GM19324 (cell line): ENCODE data around the gene SOX5.
A peak's percentile ranks its signal among the peaks of the same experiment; 100 is the strongest.
"Not testable (repeated sequence)": the region's sequence is repeated elsewhere in the genome, so short reads cannot be mapped to it uniquely, and the experiment has no call there.

Experiments used
- ATAC-seq: cut with Tn5 transposase; IDR thresholded peaks from one replicate; pipeline ENCODE4 v1.9.1; 2021; ENCODE audit warnings: mild to moderate bottlenecking, moderate library complexity; ENCODE audit not compliant: unreplicated experiment, low FRiP score

SOX5 gene

DNA sequence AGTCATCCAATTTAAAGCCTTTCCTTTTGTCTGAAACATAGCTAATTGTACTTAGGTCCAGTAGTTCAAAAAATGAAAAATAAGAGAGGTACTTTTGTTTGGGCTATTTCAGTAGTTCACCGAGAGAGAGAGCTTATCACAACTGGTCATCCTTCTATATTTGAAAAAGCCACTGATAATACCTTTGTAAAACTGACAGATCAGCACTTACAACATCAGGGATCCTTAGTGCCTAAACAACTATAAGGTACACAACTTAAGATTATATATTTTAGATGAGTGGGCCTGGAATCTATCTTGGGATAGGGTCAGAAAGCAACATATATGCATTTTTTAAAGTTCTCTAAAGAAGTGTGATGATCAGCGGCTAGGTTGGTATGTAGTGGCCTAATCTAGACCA lies 97.9 kb downstream of the SOX5 start:
- no peak for ATAC-seq

DNA sequence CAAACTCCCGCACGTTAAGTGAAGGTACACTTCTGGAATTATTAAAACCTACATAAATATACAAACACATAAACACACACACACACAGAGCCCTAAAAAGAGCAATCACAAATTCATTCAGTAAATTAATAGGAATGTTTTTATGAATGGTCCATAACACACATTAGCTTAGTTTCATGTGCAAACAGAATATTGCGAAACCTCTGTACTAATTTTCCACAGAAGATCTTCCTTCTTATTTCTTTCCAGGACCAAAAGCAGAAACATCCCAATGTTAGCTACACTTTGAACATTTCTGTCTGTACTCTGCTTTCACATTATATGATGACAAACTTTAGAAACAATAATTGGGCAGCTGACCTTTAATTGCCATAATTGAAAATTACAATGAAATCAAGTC lies 101.6 kb downstream of the SOX5 start:
- ATAC-seq = no peak

DNA sequence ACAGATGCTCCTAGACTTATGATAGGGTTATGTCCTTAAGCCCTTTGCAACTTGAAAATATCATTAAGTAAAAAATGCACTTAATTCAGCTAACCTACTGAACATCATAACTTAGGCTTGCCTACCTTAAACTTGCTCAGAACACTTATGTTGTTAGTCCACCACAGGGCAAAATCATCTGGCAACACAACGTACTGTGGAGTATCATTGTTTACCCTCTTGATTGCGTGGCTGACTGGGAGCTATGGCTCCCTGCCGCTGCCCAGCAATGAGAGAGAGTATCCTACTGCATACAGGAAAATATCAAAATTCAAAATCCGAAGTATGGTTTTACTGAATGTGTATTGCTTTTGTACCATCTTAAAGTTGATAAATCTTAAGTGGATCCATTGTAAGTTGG lies 105.5 kb downstream of the SOX5 start:
- ATAC-seq = no peak

DNA sequence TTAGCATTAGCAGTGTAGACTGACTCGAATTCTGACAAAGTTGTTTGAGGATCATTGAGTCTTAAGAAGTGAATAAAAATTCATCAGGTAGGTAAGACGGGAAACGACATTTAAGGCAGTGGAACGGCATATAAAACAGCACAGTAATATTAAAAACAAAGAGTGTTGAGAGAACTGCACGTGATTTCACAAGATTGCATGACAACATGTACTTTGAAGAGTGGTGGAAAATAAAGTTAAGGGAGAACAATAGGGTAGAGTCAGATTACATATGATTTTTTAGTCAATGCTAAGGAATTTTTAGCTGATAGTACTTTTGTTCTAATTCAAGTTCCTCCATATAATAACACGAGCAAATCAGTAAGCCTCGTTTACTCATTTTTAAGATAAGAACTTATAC lies 115.4 kb downstream of the SOX5 start:
- ATAC-seq = no peak

DNA sequence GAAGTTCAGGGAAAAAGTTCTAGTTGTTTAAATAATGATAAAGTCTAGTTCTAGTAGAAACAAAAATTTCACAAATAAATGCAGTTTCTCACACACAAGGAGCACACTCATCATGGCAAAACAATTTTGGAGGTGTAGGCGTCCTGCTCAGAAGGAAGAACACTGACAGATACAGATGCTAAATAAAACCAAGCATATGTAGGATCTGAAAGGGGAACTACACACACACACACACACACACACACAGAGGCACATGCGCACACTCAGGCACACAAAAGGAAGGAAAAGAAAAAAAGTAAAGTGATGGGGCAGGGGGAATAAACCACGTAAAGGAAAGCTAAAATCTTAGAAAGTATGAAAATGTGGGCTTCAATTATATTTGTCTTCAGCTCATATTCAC lies 117.7 kb downstream of the SOX5 start:
- no peak for ATAC-seq

DNA sequence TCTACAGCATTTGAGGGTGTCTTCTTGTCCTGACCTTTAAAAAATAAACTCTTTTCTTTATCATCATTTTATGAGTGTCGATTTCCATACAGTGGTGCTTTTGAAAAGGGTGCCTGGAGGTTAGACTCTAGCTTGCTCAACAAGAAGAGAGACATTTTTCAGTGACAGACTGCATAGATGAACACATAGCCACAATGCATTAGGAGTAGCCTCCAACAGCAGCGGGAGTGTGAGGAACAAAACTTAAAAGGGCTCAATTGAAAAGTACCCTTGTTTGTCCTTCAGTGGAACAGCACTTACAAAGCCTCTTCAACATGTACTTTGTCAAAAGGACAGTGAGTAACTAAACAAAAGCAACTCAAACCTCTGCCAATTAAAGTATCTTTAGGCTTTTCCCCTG lies 119.3 kb downstream of the SOX5 start:
- no peak for ATAC-seq

DNA sequence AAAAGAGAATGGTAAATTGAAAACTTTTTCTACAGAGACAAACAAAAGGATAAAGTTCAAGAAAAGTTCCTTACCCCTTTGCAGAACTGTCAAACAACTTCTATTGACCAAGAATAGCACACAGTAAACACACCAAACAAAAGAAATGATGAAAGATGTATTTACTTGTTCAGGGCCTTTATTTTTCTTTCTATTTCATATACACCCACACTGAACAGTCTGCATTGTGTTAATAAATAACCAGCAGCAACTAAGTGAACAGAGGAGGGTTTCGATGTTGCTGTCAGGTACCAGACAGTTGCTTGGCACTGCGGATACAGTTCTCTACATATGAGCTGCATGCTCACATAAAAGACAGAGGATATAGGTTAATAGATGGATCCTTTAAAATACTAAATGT lies 122.1 kb downstream of the SOX5 start:
- peak; percentile 89 for ATAC-seq

DNA sequence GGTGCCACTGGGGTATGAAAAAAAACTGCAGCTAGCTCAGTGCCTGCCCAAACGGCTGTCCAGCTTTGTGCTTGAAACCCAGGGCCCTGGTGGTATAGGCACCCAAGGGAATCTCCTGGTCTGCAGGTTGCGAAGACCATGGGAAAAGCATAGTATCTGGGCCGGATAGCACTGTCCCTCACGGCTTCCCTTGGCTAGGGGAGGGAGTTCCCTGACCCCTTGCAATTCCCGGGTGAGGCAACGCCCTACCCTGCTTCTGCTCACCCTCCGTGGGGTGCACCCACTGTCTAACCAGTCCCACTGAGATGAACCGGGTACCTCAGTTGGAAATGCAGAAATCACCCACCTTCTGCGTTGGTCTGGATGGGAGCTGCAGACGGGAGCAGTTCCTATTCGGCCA lies 124.3 kb downstream of the SOX5 start:
- ATAC-seq = not testable (repeated sequence)

DNA sequence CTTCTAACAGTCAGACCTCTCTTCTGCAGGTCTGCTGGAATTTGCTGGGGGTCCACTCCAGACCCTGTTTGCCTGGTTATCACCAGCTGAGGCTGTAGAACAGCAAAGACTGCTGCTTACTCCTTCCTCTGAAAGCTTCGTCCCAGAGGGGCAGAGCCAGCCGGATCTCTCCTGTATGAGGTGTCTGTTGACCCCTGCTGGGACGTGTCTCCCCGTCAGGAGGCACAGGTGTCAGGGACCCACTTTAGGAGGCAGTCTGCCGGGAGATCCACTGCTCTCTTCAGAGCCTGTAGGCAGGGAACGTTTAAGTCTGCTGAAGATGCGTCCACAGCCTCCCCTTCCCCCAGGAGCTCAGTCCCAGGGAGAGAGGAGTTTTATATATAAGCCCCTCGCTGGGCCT lies 125.1 kb downstream of the SOX5 start:
- ATAC-seq = no peak

DNA sequence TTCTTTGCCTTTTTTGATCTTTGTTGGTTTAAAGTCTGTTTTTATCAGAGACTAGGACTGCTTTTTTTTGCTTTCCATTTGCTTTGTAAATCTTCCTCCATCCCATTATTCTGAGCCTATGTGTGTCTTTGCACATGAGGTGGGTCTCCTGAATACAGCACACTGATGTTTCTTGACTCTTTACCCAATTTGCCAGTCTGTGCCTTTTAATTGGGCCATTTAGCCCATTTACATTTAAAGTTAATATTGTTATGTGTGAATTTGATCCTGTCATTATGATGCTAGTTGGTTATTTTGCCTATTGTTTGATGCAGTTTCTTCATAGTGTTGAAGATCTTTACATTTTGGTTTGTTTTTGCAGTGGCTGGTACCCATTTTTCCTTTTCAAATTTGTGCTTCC lies 126.6 kb downstream of the SOX5 start:
- ATAC-seq = not testable (repeated sequence)

DNA sequence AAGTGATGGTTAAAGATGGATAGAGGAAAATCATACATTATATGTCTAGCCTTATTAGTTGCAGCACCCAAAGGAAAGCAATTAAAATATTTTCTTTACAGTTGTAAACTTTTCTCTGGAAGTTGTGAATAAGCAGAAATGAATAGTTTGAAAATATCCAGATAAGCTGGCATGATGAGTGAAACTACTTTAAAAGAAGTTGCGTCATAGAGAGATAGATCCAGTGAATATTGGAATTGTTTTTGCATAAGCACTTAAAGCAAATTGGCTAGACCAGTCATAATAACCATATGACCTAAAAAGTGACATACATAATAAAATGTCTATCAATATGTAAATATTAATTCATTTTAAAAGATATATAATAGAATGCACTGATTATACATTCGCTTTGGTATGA lies 132.1 kb downstream of the SOX5 start:
- ATAC-seq = no peak

DNA sequence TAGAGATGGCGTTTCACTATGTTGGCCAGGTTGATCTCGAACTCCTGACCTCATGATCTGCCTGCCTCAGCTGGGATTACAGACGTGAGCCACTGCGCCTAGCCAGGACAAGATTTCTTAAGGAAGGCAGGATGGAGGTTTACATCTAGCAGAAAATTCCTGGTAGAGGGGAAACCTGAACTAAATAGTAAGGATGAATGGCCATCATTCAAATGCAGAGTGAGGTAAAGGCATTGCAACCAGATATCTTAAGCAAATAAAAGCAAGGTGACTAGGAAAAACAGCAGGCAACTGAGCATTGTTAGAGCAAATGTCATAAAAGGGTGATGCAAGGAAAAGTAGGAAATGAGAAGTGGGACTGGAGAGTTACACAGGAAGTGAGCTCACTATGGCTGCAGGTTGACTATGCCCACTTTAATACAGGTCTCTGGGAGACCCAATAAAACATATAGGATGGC lies 133.0 kb downstream of the SOX5 start:
- ATAC-seq = no peak

DNA sequence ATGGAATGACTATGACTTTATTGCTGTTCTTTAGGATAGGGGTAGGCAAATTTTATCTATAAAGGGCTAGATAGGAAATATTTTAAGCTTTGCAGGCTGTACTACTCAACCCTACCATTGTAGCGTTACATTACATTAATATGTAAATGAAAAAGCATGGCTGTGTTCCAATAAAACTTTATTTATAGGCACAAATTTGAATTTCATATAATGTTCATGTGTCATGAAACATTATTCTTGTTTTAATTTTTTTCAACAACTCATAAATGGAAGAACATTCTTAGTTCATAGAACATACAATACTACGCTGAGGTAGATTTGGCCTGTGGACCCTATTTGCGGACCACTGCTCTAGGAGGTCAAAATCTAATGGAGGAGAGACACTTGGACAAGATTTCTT lies 133.7 kb downstream of the SOX5 start:
- ATAC-seq = no peak

DNA sequence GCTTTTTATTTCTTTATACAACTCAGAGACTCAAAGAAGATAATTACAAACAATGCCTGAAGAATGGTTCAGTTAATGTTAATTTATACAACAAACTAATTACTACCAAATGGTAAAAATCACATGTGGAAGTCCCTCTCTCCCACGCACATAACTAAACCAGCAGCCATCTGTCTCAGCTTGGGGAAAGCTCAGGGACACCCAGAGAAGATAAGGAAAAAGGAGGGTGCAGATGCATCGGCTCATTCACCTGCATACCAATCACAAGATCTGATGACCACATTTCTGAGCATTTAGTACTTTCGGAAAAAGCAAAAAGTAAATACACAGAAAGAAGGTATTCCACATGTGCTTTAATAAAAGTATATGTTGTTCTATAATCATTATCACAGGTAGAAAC lies 136.3 kb downstream of the SOX5 start:
- ATAC-seq = no peak

DNA sequence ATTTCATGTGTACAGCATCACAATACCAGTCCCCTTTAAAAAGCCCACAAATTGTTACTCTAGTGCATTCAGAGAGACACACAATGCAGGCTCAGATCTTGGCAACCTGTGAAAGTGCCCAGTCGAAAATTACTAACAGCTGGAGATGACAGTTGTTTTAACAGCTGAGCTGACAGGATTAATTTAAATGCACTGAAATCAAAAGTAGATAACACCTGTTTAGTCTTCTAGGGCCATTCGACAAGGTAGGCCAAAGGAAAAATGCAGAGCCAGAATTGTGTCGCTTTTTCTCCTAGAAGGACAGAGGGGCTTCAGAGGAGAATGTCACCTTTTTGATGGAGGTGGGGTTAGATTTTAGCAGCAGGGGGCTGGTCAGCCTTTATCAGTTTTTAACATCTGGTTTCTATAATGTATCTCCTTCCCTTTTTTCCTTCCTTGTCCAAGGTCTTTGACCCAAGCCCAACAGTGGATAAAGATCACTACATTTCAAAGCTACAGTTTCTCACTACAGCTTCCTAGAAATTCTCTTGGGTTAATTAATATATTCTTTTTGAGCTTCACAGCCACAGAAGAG lies 139.1 kb downstream of the SOX5 start:
- ATAC-seq = no peak

DNA sequence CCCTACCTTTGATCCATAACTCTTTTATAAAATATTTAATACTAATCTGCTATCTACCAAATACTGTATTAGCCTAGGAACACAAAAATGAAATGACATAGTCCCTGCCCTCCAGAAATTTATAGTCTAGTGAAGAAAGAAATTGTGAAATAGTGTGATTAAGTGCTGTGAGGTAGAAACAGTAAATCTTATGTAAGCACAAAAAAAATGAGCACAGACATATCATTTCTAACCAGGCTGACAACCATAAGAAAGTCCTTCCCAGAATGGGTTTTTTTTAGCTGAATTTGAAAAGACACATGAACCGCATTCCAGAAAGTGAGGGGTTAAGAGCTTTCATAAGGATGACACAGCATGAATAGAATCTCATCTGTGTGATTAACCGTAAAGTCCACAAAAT lies 145.9 kb downstream of the SOX5 start:
- no peak for ATAC-seq

DNA sequence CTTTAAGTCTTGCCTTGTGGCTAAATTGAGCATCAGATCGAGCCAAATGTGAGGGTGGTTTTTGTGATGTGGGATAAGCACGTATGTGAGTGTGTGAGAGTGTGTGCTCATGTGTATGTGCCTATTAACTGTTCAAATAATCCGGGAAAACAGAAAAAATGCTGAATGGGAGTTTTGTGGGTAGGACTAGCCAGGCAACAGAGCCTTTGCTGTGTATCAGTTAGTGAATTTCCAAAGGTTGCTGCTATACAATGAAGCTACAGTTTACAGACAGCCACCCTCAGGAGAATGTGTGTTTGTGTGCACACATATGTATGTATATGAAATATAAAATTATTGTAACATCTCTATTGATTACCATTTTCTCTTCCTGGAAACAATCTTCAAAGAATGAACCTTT lies 154.0 kb downstream of the SOX5 start:
- ATAC-seq = no peak

DNA sequence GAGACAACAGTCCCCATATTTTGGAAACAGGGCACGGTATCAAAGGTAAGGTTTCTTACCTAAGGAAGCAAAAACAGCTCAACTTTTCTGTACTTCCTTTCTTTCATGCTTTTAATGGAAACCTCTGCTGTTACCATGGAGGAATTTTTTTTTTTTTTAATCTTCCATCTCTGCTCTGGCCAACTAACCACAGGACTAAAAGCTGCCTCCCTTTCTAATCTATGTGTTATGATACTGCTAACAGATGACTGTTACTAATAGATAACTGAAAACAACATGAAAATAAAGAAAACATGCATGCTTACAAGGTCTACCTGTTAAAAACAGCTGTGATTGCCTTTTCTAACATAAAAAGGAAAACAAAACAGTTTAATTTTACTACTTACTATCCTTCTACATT lies 168.4 kb downstream of the SOX5 start:
- no peak for ATAC-seq

DNA sequence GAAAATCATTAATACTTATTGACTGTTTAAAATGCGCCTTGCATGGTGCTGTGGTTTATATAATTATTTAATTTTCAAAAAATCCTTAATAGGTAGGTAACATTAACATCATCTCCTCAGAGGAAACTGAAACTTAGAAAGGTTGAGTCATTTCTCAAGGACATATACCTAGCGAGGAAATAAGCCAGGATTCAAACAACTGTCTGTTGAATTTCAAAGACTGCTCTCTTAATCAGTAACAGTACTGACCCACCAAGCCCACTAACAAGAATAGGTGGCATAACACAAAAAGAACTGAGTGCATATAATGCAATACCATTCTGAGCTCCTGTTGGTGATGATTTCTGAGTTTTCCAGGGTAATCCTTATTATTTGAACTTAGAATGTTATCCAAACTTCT lies 174.3 kb downstream of the SOX5 start:
- no peak for ATAC-seq

DNA sequence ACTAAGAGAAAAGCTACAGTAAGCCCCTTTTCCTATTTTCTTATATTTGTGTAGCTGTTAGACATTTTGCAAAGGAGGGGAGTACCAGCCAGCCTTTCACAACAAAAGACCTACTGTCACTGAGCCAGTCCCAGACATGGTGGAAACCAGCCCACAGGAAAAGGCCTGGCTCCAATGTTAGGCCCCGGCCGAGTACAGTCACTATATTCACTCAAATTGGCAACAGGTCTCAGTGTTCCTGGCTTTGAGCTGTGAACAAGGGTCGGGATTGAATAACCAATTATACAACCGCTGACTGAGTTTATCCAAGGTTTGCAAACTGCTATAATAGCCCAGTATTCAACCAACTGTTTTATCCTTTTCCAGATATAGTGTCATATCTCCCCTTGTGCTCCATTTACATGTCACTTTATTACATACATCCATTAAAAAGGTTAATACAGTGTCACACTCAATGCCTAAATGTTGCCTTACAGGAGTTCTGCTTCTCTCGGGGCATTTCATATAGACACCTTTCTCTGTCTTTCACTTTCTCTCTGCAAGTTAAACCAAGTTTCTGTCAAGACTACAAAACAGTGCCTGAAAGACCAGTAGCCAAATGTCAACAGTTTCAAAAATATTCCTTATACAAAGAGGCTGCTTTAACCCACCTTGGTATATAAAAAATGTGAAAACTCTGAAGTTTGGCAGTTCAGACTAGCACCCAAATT lies 178.1 kb downstream of the SOX5 start:
- peak; percentile 80 for ATAC-seq

DNA sequence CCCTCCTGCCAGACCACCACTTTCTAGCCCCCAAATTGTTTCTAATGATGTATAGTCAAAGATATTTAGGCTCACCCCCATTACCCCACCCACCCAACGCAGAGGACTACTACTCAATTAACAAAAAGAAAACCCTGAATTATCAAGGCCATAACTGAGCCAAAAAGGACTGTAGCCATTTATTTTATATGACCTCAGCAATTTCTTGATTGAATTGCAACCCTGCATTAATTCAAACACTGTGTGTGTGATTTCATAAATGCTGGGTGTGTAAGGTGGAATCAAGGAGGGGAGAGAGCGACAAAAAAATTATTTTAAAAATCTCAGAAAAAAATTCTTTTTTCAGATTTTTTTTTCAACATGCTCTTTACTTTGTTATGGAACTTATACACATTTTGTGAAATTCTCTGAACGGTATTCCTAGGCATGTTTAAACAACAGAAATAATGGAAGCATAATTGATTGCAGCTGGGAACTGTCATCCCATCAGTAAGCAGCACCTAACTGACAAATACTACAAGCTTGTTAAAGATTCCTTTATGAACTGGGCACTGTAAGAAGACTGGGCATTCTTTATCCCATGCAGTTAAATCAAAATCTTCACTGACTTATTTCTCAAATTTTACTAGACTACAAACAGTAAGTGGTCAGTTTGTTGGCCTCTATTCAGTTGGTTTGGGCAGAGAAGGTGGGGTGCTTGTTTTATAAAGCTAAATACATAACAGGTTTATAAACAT lies 179.1 kb downstream of the SOX5 start:
- no peak for ATAC-seq

DNA sequence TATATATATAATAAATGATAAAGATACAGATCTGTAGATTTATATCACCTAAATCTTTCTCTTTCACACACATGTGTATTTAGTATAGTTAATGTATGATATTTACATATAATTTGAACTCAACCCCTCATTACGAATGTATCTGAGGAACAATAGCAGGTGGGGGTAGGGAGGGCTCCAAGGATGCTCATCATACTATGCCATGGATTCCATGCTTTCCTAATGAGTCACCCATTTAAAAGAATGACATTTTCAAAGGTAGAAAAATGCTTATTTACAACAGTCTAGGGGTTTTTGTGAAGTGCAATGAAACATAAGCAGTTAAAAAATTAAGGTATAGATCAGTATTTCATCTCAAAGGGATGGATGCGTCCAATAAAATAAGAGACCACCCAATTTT lies 181.6 kb downstream of the SOX5 start:
- no peak for ATAC-seq
